Upper lobe of left lung (tissue), 6 donors: Measurements from ENCODE around the gene UFC1. TPM values are rescaled to one million over a fixed set of nuclear protein-coding genes. Genes with fewer than 3 reads are reported as not detected.

Experiments used
- ATAC-seq, 2 donors: fragments of 200-7000 bp; cut with Tn5 transposase; one replicate each; pipeline ENCODE4 v1.9.1; 2022; ENCODE audit warnings: mild to moderate bottlenecking in 2 of 2, moderate library complexity in 2 of 2; ENCODE audit not compliant: low FRiP score in 2 of 2
- DNase-seq, 2 donors: peaks; one replicate each; pipeline ENCODE4 v3.0.0-alpha.2; 2019 to 2020
- H3K27ac ChIP-seq, 4 donors: fragments of 200-600 bp; sonication (generic); one replicate each; pipeline ENCODE4 v1.5.1; 2016 to 2019
- H3K27me3 ChIP-seq, 4 donors: fragments of 200-600 bp; sonication (generic); one replicate each; pipeline ENCODE4 v1.5.1; 2017 to 2019
- H3K36me3 ChIP-seq, 4 donors: fragments of 200-600 bp; sonication (generic); one replicate each; pipeline ENCODE4 v1.5.1; 2016 to 2019
- H3K4me1 ChIP-seq, 4 donors: fragments of 200-600 bp; sonication (generic); one replicate each; pipeline ENCODE4 v1.5.1; 2018 to 2019
- H3K4me3 ChIP-seq, 4 donors: fragments of 200-600 bp; sonication (generic); one replicate each; pipeline ENCODE4 v1.5.1; 2017 to 2019; ENCODE audit warnings: mild to moderate bottlenecking in 2 of 4, moderate library complexity in 1 of 4
- H3K9me3 ChIP-seq, 4 donors: fragments of 200-600 bp; sonication (generic); one replicate each; pipeline ENCODE4 v1.5.1; 2018 to 2019
- EP300 ChIP-seq, 4 donors: sonication (generic); formaldehyde crosslinking; IDR thresholded peaks; one replicate each; pipeline ENCODE4 v1.5.1; 2017; ENCODE audit warnings: antibody characterized with exemption in 4 of 4, control low read depth in 2 of 4
- POLR2A ChIP-seq, 4 donors: fragments of 450-650 bp; IDR thresholded peaks; one replicate each; pipeline ENCODE4 v1.5.1; 2016 to 2017; ENCODE audit warnings: antibody characterized with exemption in 4 of 4, mild to moderate bottlenecking in 2 of 4
- POLR2AphosphoS5 ChIP-seq, 2 donors: sonication (generic); formaldehyde crosslinking; IDR thresholded peaks; one replicate each; pipeline ENCODE4 v1.5.1; 2017; ENCODE audit warnings: antibody characterized with exemption in 2 of 2
- WGBS, 2 donors: methylation state at CpG; one replicate each; pipeline ENCODE4 v1.1.5; 2017 to 2018; 5-methylcytosine and 5-hydroxymethylcytosine counted together
- total RNA-seq, 6 donors: library from RNA; depleted of rRNA in 4 of 6; stranded (reverse); fragments of >200 nt in 4 of 6; gene quantifications; one replicate each; pipeline versions ENCODE4 v1.1.0 to v1.2.1, GENCODE V29; 2016 to 2021
- TF ChIP-seq, protein P1 (sequence below), 6 experiments: fragments of 450-650 bp in 4 of 6; fragments of 200-600 bp in 2 of 6; sonication (generic) in 2 of 6; IDR thresholded peaks; one replicate each; pipeline ENCODE4 v1.5.1; 2016 to 2019; ENCODE audit warnings: antibody characterized with exemption in 6 of 6
- donor health status: DM: no; HTN: no; CAD: no; lungs with moderate emphysema.
- donor health status: DM: no; HTN: yes; CAD: no; lungs with severe emphysema.

Gene UFC1
- total RNA-seq: 10 to 100 TPM; 32.5 to 95.6 (median 75.6) TPM

DNA sequence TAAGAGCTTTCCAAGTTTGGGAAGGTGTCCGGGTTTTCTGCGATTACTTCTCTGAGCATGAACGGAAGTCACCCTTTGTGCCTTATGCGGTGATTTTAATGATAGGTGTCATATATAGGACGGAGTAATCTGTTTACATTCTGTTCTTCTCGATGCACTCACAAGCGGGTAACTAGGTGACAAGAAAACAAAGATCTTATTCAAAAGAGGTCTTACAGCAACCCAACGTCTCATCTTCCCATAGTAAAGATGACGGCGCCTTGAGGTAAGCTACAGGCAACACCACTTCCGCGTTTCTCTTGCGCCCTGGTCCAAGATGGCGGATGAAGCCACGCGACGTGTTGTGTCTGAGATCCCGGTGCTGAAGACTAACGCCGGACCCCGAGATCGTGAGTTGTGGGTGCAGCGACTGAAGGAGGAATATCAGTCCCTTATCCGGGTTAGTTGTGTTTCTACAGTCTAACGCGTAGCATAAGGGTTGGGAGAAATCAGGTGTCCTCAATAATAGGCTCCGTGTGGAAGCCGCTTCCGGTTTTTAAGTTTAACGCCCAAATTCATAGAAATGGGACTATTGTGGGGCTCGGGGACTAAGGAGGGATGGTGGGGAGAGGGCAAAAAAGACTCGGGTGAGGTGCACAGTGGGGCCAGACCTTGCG, at the start of gene UFC1:
TSS of gene UFC1 (plus strand) at position 297 of the 656 bp plus-strand sequence. CDS start at position 317, 20 bp downstream.
- WGBS, 2 donors: 0 to 1% methylated on average over 31 to 33 of the region's 33 CpGs
- DNase-seq (peak in 1 of 2 donors; percentile 84), ATAC-seq (peak; percentile 94 to 97)
- Histone ChIP-seq H3K27me3 (no peaks in the 10 kb centered on the region), H3K4me1 (peaks cover 11 to 26% (median 13%) of the 10 kb centered on the region in 4 donors), H3K36me3 (peaks cover 0 to 13% (median 7%) of the 10 kb centered on the region in 4 donors), H3K9me3 (no peaks in the 10 kb centered on the region), H3K27ac (peak within 1 kb of the TSS; percentile 94 to 98 (median 94)), H3K4me3 (peak within 1 kb of the TSS; percentile 61 to 89 (median 76))
- no peak for TF ChIP-seq EP300 (IDR thresholded peaks at IDR 0.05)
- peak in 3 of 4 donors; percentile 30 to 66 (median 50) for TF ChIP-seq POLR2A (IDR thresholded peaks at IDR 0.05)
- TF ChIP-seq POLR2AphosphoS5 (IDR thresholded peaks at IDR 0.05): peak; percentile 63 to 80
- TF ChIP-seq, protein P1, sequence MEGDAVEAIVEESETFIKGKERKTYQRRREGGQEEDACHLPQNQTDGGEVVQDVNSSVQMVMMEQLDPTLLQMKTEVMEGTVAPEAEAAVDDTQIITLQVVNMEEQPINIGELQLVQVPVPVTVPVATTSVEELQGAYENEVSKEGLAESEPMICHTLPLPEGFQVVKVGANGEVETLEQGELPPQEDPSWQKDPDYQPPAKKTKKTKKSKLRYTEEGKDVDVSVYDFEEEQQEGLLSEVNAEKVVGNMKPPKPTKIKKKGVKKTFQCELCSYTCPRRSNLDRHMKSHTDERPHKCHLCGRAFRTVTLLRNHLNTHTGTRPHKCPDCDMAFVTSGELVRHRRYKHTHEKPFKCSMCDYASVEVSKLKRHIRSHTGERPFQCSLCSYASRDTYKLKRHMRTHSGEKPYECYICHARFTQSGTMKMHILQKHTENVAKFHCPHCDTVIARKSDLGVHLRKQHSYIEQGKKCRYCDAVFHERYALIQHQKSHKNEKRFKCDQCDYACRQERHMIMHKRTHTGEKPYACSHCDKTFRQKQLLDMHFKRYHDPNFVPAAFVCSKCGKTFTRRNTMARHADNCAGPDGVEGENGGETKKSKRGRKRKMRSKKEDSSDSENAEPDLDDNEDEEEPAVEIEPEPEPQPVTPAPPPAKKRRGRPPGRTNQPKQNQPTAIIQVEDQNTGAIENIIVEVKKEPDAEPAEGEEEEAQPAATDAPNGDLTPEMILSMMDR (IDR thresholded peaks at IDR 0.05): no peak

DNA sequence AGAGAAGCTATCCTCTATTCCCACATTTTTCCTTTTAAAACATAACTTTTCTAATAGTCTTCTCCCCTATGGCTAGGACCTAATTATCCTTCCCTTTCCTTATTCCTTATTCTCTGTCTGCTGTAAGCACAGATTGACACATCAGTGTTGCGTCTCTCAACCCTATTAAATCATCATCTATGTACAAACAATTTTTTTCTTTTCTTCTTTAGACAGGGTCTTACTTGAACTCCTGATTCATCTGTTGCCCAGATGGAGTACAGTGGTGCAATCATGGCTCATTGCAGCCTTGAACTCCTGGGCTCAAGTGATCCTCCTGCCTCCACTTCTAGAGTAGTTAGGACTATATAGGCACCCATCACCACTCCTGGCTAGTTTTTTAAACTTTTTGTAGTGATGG, 47.3 kb upstream of the UFC1 start:
- no peak for ATAC-seq
- 93 to 96% methylated on average over 1 of the region's 1 CpG for WGBS, 2 donors
- no peak overlapping the region for H3K27ac ChIP-seq
- H3K27me3 ChIP-seq: no peaks in the 10 kb centered on the region
- H3K4me1 ChIP-seq: no peaks in the 10 kb centered on the region
- no peak overlapping the region for H3K4me3 ChIP-seq
- H3K9me3 ChIP-seq: no peaks in the 10 kb centered on the region
- peaks cover 4 to 22% (median 11%) of the 10 kb centered on the region in 4 donors for H3K36me3 ChIP-seq
- TF ChIP-seq POLR2A (IDR thresholded peaks at IDR 0.05) (no peak), EP300 (IDR thresholded peaks at IDR 0.05) (no peak)
- DNase-seq: no peak

DNA sequence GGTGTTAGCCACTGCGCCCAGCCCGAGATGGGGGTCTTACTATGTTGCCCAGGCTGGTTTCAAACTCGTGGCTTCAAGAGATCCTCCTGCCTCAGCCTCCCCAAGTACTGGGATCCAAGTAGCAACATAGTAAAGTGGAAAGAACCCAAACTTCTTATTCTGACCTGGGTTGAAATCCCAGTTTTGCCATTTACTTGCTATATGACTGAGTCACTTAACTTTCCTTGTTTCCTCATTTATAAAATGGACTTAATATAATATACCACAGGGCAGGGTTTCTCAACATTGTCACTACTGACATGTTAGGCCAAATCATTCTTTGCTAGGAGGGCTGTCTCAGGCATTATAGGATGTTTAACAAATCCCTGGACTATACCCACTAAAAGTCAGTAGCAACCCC, 42.7 kb upstream of the UFC1 start:
- TF ChIP-seq, protein P1 (IDR thresholded peaks at IDR 0.05): no peak
- TF ChIP-seq EP300 (IDR thresholded peaks at IDR 0.05): no peak
- TF ChIP-seq POLR2AphosphoS5 (IDR thresholded peaks at IDR 0.05): no peak
- no peak for TF ChIP-seq POLR2A (IDR thresholded peaks at IDR 0.05)
- no peak for ATAC-seq
- Histone ChIP-seq H3K27me3 (no peaks in the 10 kb centered on the region), H3K36me3 (peaks cover 0 to 12% (median 4%) of the 10 kb centered on the region in 4 donors), H3K9me3 (no peaks in the 10 kb centered on the region), H3K27ac (no peak overlapping the region), H3K4me3 (no peak overlapping the region), H3K4me1 (peaks cover 12 to 39% (median 14%) of the 10 kb centered on the region in 4 donors)
- DNase-seq: no peak
- 96 to 100% methylated on average over 3 of the region's 3 CpGs for WGBS, 2 donors

DNA sequence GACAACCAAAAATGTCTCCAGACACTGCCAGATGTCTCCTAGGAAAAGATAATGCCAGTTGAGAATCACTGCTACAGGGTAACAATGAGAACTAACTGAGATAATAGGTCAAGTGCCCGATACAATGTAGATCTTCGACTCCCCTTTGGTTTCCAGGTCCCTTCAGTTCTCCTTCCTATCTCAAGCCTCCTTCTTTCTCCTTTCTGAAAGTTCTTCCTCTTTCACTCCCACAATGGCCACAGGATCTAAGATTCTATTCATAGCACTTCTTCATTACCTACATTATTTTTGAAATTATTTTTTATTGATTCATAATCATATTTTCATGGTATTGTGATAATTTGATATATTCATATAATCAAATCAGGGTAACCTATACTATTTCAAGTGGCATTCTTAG, 42.3 kb upstream of the UFC1 start:
- Histone ChIP-seq H3K4me3 (no peak overlapping the region), H3K9me3 (no peaks in the 10 kb centered on the region), H3K4me1 (peaks cover 16 to 43% (median 18%) of the 10 kb centered on the region in 4 donors), H3K27me3 (no peaks in the 10 kb centered on the region), H3K27ac (no peak overlapping the region), H3K36me3 (peaks cover 0 to 12% (median 4%) of the 10 kb centered on the region in 4 donors)
- WGBS, 2 donors: 63 to 74% methylated on average over 2 of the region's 2 CpGs
- ATAC-seq (no peak), DNase-seq (no peak)
- TF ChIP-seq EP300 (IDR thresholded peaks at IDR 0.05): no peak
- TF ChIP-seq POLR2AphosphoS5 (IDR thresholded peaks at IDR 0.05): no peak
- no peak for TF ChIP-seq POLR2A (IDR thresholded peaks at IDR 0.05)
- TF ChIP-seq, protein P1 (IDR thresholded peaks at IDR 0.05): no peak

DNA sequence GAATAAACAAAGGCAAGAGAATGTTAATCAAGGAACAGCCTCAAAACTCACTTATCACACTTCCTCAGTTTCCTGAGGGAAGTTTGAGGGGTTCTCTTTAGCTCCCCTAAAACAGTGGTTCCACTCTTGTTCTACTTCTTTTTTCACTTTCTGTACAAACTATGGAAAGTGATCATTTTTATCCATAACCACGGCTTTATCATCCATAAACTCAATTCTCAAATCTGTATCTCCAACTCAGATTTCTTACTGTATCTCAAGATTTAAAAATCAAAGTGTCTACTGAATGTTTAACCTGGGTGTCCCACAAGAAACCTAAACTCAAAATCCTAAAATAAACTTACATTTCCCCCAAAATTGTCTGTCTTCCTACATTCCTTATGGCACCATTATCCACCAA, 39.9 kb upstream of the UFC1 start:
- Histone ChIP-seq H3K4me3 (no peak overlapping the region), H3K36me3 (peaks cover 0 to 9% (median 4%) of the 10 kb centered on the region in 4 donors), H3K27me3 (no peaks in the 10 kb centered on the region), H3K27ac (no peak overlapping the region), H3K4me1 (peaks cover 30 to 60% (median 31%) of the 10 kb centered on the region in 4 donors), H3K9me3 (no peaks in the 10 kb centered on the region)
- TF ChIP-seq POLR2A (IDR thresholded peaks at IDR 0.05) (no peak), EP300 (IDR thresholded peaks at IDR 0.05) (no peak), POLR2AphosphoS5 (IDR thresholded peaks at IDR 0.05) (no peak)
- TF ChIP-seq, protein P1 (IDR thresholded peaks at IDR 0.05): no peak
- ATAC-seq (no peak), DNase-seq (no peak)
- 58 to 66% methylated on average over 1 of the region's 1 CpG for WGBS, 2 donors
